AG09319 (cell line): ENCODE results near the gene HMX2.

ENCODE experiments used
- DNase-seq: peaks from one replicate; pipeline ENCODE4 v3.0.0-alpha.2; 2010; ENCODE audit warnings: low read depth; ENCODE audit errors: extremely low read depth
- TF ChIP-seq, protein P1 (sequence below): IDR thresholded peaks from 2 replicates; pipeline ENCODE4 v1.5.1; 2011; ENCODE audit warnings: low read depth, mild to moderate bottlenecking, inconsistent platforms, low read length, moderate library complexity

Gene HMX2

DNA sequence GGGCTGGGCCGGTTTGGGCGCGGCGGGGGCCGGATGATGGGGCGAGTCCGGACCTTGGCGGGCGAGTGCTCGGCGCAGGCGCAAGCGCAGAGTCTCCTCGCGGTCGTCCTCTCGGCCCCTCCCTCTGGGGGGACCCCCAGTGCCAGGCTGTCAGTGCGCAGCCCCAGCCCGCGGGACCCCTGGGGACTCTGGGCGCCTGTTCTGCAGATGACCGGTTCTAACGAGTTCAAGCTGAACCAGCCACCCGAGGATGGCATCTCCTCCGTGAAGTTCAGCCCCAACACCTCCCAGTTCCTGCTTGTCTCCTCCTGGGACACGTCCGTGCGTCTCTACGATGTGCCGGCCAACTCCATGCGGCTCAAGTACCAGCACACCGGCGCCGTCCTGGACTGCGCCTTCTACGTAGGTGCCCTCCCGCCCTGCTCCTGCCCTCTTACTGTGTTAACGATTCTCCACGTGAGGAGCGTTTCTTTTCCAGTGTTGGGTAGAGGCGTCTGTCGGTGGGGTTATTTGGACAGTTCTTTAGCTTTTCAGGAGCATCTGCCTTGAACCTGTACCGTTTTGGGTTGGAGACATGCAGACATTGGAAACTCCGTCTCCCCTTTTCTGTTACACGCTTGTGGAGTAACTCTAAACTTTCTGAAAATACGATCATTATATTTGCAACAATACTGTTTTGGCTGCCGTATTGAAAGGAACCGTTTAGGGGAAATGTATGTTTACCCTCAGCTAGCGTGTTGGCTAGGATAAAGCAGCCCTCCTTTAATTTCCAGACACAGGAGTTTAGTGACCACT is 7.0 kb downstream of the HMX2 start:
- no peak for DNase-seq
- TF ChIP-seq, protein P1, sequence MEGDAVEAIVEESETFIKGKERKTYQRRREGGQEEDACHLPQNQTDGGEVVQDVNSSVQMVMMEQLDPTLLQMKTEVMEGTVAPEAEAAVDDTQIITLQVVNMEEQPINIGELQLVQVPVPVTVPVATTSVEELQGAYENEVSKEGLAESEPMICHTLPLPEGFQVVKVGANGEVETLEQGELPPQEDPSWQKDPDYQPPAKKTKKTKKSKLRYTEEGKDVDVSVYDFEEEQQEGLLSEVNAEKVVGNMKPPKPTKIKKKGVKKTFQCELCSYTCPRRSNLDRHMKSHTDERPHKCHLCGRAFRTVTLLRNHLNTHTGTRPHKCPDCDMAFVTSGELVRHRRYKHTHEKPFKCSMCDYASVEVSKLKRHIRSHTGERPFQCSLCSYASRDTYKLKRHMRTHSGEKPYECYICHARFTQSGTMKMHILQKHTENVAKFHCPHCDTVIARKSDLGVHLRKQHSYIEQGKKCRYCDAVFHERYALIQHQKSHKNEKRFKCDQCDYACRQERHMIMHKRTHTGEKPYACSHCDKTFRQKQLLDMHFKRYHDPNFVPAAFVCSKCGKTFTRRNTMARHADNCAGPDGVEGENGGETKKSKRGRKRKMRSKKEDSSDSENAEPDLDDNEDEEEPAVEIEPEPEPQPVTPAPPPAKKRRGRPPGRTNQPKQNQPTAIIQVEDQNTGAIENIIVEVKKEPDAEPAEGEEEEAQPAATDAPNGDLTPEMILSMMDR: no peak

GRCh38 chr10:123156078-123156477 is 8.1 kb downstream of the HMX2 start:
- TF ChIP-seq, protein P1: no peak
- no peak for DNase-seq

GRCh38 chr10:123157210-123157609 is 9.3 kb downstream of the HMX2 start:
- TF ChIP-seq, protein P1: no peak
- no peak for DNase-seq

- TF ChIP-seq, protein P1: no peak
- no peak for DNase-seq
Observed at GRCh38 chr10:123158682-123159081, 10.7 kb downstream of the HMX2 start.

DNA sequence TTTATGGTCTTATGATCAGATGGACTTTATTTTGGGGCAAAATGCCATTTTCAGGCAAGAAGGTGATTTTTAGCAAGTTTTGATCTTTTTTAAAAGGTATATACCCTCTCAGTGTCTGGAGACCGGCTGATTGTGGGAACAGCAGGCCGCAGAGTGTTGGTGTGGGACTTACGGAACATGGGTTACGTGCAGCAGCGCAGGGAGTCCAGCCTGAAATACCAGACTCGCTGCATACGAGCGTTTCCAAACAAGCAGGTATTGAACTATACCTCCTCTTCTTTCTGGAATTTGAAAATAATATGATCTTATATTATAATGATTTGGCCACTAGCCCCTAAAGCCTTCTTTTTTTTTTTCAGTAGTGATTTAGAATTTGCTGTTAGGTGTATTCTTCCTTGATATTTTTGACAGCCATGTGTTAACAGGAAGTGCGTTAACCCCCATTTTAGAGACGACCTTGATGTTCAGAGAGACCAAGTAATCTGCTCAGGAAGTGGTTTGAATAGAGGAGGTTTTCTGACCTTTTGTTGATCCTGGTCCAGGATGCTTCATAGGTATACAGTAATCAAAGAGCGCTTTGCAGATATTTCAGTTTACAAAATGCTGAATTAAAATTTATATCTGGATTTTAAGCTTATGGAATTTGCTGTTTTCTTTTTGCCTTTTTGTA is 12.5 kb downstream of the HMX2 start:
- no peak for DNase-seq
- TF ChIP-seq, protein P1: no peak

DNA sequence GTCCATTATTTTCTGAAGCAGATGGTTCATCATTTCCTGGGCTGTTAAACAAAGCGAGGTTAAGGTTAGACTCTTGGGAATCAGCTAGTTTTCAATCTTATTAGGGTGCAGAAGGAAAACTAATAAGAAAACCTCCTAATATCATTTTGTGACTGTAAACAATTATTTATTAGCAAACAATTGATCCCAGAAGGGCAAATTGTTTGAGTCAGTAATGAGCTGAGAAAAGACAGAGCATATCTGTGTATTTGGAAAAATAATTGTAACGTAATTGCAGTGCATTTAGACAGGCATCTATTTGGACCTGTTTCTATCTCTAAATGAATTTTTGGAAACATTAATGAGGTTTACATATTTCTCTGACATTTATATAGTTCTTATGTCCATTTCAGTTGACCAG is 16.4 kb downstream of the HMX2 start:
- TF ChIP-seq, protein P1: no peak
- DNase-seq: no peak

DNA sequence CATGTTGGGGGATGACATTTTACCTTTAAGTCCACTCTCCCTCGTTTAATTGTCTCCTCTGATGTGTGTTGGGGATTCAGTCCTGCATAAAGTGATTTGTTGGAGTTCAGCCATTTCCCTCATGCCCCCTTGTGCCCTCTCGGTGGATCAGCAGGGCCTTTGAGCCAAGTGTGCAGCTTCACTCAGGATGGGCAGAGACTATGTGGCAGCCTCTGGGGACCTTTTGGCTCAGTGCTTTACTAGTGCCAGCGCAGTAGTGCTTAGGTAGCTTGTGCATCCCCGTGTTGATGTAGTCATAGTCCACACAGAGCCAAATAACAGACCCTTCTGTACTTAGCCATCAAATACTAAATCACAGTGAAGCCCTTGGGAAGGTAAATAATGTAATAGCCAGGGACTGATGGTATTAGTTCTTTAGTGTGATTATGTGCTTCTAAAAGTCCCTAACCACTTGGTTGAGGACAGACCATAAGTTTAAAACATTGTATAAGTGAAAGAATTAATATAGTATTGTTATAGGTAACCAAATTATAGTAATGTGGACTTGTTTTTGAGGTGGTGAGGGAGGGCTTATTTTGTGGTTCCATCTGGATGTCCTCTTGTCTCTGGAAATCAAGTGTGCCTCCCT is 17.6 kb downstream of the HMX2 start:
- DNase-seq: no peak
- TF ChIP-seq, protein P1: no peak
